ENCODE data around the gene TMEM41A.
"Not testable (repeated sequence)": the region's sequence is repeated elsewhere in the genome, so short reads cannot be mapped to it uniquely, and the experiment has no call there.

The TMEM41A gene

DNA sequence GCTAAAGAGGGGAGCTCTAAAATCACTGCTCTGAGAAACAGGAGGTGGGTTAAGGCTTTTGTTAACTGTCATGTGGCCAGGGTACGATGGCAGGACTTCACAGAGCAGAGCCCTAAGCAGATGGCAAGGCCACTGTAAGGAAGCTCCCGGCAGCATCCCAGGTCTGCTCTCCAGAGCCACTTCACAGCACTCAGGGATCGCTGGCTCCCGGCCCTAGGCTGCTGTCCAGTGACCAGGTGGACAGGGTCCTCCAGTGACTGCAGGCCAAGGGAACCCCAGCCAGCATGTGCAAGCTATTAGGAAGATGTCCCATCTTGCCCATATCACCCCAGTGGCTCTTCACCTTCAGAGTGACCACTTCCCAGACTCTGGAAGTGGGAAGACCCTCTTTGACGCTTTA lies 10.4 kb downstream of the TMEM41A start:
- DNase-seq (ENCODE audit: low spot score): no peak

DNA sequence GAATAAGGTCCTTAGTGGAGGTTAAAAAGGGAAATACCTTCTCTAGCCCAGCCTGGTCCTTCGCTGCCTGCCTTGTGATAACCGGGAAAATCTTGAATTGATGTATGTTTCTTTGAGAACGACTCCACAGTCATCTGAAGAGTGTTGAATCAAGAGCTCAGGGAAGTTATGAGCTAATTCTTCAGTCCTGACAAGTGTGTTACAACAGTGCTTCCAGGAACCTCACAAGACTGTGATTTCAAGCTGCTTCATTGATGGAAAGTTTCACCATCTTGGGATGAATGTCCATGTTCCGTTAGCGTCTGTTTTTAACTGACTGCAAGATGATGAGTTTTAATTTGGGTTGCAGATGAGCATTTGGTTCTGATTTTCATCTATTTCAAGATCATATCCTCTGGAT lies 12.4 kb downstream of the TMEM41A start:
- no peak for DNase-seq (ENCODE audit: low spot score)

DNA sequence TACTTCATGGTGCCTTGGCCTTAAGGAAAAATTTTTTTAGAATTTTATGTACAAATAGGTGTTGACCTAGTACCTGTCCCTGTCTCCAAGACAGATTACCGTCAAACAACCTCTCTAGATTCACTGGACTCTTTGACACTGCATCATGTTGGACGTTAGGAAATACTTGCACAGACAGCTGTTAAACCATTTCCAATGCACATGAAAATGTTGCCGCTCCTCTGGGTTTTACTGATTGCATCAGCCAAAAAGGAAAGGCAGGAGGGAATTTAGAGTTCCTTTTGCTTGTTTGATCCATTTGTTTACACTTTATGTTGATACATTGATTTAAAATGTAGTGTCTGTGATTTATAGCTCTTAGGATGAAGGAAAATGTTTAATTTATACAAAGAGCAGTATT lies 14.5 kb downstream of the TMEM41A start:
- DNase-seq (ENCODE audit: low spot score): no peak

DNA sequence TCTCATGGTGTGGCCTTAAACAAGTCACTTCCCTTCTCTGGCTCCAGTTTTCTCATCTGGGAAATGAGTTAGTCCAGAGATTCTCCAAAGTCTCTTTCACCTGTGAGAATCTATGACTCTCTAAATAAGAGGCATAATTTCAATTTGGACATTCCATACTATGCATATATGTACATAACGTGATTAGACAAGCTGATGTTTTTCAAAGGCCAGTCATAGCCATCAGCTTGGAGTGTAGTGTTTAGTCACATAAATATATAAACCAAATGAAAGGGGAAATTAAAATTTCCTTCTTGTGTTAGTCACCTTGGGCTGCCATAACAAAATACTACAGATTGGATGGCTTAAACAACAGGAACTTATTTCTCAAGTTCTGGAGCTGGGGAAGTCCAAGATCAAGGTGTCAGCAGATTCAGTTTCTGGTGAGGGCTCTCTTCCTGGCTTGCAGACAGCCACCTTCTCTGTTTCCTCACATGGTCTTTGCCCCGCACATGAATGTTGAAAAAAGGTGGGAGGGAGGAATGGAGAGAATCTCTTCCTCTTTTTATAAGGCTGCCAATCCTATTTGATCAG lies 19.4 kb downstream of the TMEM41A start:
- DNase-seq (ENCODE audit: low spot score): no peak

DNA sequence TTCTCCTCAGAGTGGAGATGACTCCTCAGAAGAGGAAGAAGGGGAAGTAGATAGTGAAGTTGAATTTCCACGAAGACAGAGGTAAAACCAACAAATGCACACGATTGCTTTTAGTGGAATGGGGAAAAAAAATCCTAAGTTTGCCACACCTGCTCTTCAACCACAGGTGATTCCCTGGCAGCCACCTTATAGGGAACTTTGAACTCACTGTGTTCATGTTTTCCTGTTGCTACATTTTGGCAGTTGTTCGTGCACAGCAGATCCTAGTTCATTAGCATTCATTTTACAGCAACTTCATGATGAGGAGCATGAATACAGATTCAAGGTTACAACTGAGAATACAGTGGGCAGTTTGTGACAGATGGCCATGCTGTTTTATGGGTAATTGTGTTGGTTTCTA lies 21.5 kb downstream of the TMEM41A start:
- no peak for DNase-seq (ENCODE audit: low spot score)

DNA sequence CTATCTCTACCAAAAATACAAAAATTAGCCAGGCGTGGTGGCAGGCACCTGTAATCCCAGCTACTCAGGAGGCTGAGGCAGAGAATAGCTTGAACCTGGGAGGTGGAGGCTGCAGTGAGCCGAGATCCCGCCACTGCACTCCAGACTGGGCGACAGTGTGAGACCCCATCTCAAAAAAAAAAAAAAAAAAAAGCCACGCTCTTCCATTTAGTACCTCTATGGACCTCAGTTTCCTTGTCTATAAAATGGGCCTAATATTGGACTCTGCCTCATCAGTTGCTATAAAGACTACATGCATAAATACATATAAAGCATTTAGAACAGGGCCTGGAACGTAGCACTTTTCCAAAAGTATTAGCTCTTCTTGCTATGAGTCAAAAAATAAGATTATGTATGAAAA lies 23.9 kb downstream of the TMEM41A start:
- DNase-seq (ENCODE audit: low spot score): not testable (repeated sequence)

DNA sequence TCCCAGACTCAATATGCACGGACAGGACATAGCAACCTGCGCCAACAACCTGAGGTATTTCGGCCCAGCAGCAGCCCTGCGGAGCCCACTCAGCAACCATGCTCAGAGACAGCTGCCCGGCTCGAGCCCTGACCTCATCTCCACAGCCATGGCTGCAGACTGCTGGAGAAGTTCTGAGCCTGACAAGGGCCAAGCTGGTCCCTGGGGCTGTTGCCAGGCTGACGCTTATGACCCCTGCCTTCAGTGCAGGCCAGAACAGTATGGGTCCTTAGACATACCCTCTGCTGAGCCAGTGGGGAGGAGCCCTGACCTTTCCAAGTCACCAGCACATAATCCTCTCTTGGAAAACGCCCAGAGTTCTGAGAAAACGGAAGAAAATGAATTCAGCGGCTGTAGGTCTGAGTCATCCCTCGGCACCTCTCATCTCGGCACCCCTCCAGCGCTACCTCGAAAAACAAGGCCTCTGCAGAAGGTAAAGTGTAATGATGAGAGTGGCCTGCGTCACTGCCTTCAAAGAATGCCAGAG lies 25.5 kb downstream of the TMEM41A start:
- DNase-seq (ENCODE audit: low spot score): no peak

DNA sequence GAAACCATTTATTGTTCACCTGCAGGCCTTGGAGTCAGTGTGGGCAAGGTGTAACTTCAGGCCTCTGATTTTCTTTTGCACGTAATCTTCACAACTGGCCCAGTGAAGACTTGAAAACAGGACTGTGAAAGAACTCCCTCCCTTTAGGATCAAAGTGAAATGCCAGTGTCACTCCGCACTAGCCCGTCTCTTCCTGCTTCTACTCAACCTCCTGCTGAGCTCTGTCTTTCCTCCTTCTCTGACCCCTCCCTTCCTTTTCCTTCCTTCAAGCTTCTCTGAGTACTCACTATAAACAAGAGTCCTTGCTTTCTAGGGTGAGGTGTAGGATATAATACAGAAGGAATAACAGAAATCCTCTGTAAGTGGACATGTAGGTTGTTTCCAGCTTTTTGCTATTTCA lies 28.5 kb downstream of the TMEM41A start:
- DNase-seq (ENCODE audit: low spot score): no peak

DNA sequence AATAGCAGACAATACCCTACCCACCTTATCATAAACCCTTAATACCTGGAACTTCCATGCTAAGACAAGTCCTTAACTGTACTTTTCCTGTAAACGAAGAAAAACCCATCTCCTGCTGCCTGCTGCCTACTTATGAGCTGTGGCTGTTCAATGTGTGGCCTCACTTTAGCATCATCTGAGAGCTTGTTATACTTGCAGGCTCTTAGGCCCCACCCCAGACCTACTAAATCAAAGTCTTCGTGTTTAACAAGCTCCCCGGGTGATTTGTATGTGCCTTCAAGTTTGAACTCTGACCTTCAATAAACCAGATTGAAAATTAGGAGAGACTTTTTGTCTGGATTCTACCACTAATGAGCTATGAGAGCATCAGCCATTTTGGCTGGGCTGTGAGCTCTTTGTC lies 29.3 kb downstream of the TMEM41A start:
- DNase-seq (ENCODE audit: low spot score): no peak

DNA sequence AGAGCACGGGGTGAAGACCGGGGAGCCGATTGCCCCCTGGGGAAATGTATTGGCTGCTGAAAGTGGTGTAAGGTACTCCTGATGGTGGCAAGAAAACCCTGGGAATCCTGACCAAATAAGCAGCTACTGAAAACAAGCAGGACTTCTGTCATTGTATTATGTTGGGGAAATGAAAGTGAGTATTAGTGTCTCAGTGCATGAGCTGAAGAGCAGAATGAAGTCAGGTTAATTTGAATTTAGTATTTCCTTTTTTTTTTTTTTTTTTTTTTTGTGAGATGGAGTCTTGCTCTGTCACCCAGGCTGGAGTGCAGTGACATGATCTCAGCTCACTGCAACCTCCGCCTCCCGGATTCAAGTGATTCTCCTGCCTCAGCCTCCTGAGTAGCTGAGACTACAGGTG lies 32.7 kb downstream of the TMEM41A start:
- not testable (repeated sequence) for DNase-seq (ENCODE audit: low spot score)

DNA sequence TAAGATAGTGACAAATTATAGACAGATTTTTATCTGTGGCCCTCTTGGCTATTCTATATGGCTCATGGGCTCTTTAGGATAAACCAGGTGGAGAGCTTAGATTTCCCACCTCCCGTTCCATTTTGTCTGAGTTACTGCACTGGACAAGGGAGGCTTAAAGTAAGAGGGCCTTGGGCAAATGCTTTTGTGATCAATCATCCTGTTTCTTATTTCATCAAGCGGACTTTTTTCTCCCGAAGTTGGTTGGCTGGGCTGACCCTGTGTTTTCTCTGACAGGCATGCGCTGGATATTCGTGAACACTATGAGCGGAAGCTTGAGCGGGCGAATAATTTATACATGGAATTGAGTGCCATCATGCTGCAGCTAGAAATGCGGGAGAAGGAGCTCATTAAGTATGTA lies 33.4 kb downstream of the TMEM41A start:
- DNase-seq (ENCODE audit: low spot score): no peak

DNA sequence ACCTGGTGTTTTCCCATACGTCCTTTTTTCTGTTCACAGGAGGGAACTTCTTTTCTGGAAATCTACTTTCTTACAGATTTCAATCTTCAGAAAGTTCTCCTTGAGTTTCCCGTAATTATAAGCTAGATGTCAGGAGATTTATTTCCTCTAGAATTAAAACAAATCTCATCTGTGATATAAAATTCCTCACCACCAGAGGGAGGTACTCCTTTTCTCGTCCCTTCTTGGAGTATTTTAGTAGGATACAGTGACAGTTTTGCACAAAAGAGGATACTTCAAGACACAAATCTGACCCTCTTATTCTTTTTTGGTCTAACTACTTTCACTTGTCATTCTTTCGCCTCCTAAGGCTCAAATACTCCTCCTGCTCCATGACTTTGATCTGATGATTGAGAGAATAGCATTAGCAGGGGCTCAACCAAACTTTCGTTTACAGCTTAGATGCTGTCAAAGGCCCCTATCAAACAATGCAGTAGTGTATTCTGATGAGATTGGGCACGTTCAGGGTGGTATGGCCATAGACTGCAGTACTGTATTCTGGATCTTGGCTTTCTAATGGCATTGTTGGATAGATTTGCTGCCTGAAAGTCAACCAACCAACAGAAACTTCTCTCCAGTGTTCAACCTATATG lies 38.0 kb downstream of the TMEM41A start:
- no peak for DNase-seq (ENCODE audit: low spot score)

DNA sequence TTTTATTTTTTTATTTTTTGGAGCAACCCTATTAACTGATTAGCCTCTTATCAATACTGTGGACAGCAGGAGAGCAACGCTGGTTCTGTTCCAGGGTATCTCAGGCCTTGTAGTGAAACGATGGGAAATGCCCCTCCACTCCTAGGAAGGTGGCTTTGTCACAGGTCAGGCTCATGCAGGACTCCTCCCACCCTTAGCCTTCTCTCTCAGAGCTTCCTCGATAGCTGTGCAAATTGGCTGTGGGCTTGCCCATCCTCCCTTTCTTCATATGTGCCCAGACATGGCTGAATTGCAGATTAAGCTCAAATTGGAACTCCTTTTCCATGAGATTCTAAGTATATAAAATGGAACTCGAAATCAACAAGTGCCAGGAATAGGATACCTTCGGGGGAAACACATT lies 38.5 kb downstream of the TMEM41A start:
- DNase-seq (ENCODE audit: low spot score): no peak

DNA sequence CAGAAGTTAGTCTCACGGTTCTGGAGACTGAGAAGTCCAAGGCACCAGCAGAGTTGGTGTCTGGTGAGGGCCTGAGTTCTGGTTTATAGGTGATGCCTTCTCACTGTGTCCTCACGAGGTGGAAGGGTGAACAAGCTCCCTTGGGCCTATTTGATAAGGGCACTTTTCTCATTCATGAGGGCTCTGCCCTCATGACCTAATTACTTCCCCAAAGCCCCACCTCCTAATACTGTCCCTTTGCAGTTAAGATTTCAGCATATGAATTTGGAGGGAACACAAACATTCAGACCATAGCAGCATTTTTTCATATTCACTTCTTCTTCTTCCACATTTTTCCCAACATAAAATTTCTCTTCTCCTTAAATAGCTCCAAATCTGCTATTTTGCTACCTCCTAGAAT lies 41.5 kb downstream of the TMEM41A start:
- DNase-seq (ENCODE audit: low spot score): no peak

DNA sequence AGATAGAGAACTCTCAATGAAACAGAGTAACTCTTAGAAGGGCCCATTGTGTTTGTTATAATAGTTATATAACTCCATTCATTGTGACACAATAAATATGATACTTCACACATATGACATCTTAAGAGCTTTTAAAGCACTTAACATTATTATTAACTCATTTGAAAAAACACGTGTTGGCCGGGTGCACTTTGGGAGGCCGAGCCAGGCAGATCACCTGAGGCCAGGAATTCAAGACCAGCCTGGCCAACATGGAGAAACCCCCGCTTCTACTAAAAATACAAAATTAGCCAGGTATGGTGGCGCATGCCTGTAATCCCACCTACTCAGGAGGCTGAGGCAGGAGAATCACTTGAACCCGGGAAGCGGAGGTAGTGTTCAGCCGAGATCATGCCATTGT lies 47.4 kb downstream of the TMEM41A start:
- not testable (repeated sequence) for DNase-seq (ENCODE audit: low spot score)

DNA sequence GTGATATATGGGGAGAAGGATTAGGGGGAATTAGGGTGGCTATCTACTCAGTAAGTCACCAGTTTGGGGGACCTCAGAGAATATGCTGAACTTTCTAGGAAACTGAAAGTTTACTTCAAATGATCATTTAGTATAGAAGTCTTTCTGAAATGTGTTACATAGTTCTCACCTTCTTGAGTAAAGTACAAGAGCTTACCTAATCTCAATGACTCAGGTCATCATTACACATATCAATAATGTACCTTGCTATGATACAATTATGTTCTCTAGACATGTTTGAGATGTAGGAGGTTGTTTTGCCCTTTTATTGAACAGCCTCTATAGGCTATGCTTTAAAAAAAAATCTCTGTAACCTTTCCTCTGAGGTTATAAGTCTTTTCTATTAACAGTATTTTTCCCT lies 50.7 kb downstream of the TMEM41A start:
- no peak for DNase-seq (ENCODE audit: low spot score)

DNA sequence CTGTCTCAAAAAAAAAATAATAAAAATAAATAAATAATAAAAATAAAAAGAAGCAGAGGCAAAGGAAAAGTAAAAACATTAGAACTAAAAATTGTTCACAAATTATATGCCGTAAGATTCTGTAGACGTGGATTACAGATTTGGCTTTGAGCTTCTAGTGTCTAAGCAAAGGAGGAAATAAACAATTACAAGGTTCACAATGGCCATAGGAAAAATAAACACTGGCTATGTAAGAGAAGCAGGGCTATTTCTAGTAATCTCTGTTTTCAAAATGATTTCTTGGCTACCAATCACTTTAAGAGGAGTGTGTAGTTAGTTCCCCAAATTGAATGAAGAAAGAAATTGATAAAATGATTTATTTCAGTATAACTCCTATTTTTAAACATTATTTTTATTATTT lies 54.5 kb downstream of the TMEM41A start:
- no peak for DNase-seq (ENCODE audit: low spot score)

DNA sequence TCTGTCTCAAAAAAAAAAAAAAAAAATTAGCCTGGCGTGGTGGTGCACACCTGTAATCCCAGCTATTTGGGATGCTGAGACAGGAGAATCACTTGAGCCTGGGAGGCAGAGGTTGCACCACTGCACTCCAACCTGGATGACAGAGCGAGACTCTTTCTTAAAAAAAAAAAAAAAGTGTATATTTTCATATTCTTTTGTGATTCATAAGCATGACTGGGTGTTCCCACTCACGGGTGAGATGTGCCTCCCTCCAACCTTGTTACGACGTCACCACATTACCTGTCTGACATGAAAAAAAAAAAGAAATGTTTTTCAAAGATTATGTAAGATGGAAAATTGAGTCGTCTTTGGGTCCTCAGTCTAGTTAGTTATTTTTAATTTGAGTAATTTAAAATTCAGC lies 56.8 kb downstream of the TMEM41A start:
- no peak for DNase-seq (ENCODE audit: low spot score)

DNA sequence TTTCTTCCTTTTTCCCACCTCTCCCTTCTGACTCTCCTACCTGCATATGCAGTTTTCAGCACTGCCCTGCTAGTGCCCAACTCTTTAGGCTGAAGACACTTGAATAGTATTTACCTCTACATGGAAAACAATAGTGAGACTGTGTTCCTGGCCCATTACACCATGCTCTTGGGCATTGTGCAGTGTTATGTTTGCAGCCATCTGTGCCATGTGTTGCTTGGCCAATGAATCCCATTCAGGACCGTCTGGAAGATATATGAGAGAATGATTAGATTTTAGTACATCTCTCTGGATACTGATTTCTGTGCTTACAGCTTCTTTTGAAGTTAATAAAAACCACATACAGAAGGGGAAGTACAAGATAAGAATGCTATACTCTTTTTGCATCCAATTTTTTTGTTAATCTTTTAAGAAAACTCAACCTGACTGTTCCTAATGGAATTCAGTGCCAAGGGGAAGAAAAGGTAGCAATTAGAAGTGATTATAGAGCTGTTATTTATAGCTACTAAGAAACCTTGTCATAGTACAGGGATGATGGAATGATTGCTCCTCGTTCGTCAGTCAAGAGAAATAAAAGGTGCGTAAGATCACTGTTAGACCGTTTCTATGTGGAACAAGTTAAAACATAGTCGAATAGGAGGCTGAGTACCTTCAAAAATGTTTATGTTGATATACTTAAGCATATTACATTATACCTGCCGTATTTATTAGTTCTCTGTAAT lies 58.9 kb downstream of the TMEM41A start:
- no peak for DNase-seq (ENCODE audit: low spot score)
